SU-DHL-6 (cell line): ENCODE results near the gene OLIG2.

Experiments
- H2AFZ ChIP-seq: fragments of 200-600 bp; sonication (generic); 2 replicates; pipeline ENCODE4 v1.6.1; 2014; ENCODE audit warnings: low read depth, mild to moderate bottlenecking, moderate library complexity, mixed read lengths, antibody characterized with exemption, low read length; ENCODE audit not compliant: severe bottlenecking
- H3F3A ChIP-seq: fragments of 200-600 bp; shearing (Covaris generic); 2 replicates; pipeline ENCODE4 v1.6.0; 2016; ENCODE audit warnings: antibody characterized with exemption, mild to moderate bottlenecking; ENCODE audit not compliant: insufficient read depth
- H3K27ac ChIP-seq: fragments of 200-600 bp; sonication (generic); 2 replicates; pipeline ENCODE4 v1.5.1; 2016; ENCODE audit warnings: low read depth, mild to moderate bottlenecking, low read length, moderate library complexity, mixed read lengths
- H3K27me3 ChIP-seq: fragments of 200-600 bp; sonication (generic), shearing (Covaris generic); 2 replicates; pipeline ENCODE4 v1.6.0; 2014; ENCODE audit warnings: mild to moderate bottlenecking, low read length
- H3K36me3 ChIP-seq: fragments of 200-600 bp; sonication (generic); 2 replicates; pipeline ENCODE4 v1.6.1; 2014; ENCODE audit warnings: mild to moderate bottlenecking, low read length, mixed read lengths
- H3K4me2 ChIP-seq: fragments of 300-600, 200-600 bp; shearing (Covaris generic), sonication (generic); 2 replicates; pipeline ENCODE4 v1.6.0; 2014; ENCODE audit warnings: low read length, low read depth, mild to moderate bottlenecking; ENCODE audit not compliant: poor library complexity, severe bottlenecking
- H3K4me3 ChIP-seq: fragments of 200-600 bp; sonication (generic); 2 replicates; pipeline ENCODE4 v1.5.1; 2014; ENCODE audit warnings: antibody characterized with exemption, low read length, mild to moderate bottlenecking, mixed read lengths; ENCODE audit not compliant: insufficient read depth, poor library complexity, severe bottlenecking
- H3K79me2 ChIP-seq: fragments of 200-600 bp; sonication (generic); 2 replicates; pipeline ENCODE4 v1.6.1; 2014; ENCODE audit warnings: mild to moderate bottlenecking, low read length, moderate library complexity; ENCODE audit not compliant: insufficient read depth
- H3K9ac ChIP-seq: fragments of 200-600 bp; sonication (generic); 2 replicates; pipeline ENCODE4 v1.7.0; 2014; ENCODE audit warnings: mild to moderate bottlenecking, low read length
- H3K9me2 ChIP-seq: fragments of 200-600 bp; sonication (generic); replicated peaks from 2 replicates; pipeline ENCODE4 v1.6.1; 2014; ENCODE audit warnings: low read length; ENCODE audit not compliant: insufficient read depth
- H3K9me3 ChIP-seq: fragments of 200-600 bp; sonication (generic); 2 replicates; pipeline ENCODE4 v1.6.1; 2014; ENCODE audit warnings: low read length, mixed read lengths; ENCODE audit not compliant: insufficient read depth
- H4K20me1 ChIP-seq: fragments of 200-600 bp; sonication (generic); 2 replicates; pipeline ENCODE4 v1.6.1; 2014; ENCODE audit warnings: low read depth, mild to moderate bottlenecking, antibody characterized with exemption, low read length, moderate library complexity, mixed read lengths
- EZH2phosphoT487 ChIP-seq: fragments of 200-600 bp; sonication (generic), shearing (Covaris generic); conservative IDR thresholded peaks from 2 replicates; pipeline ENCODE4 v1.6.1; 2018; ENCODE audit warnings: mild to moderate bottlenecking, antibody characterized with exemption, low read length, moderate library complexity, mixed read lengths
- TF ChIP-seq, protein P1 (sequence below): fragments of 200-600 bp; sonication (generic); IDR thresholded peaks from one replicate; pipeline ENCODE4 v1.5.1; 2017; ENCODE audit warnings: antibody characterized with exemption, mild to moderate bottlenecking, low read length, moderate library complexity; ENCODE audit not compliant: insufficient read depth, poor library complexity, severe bottlenecking

The OLIG2 gene

GRCh38 chr21:33071770-33072306 is 46.1 kb downstream of the OLIG2 start:
- Histone ChIP-seq H3F3A (no peaks in the 10 kb centered on the region), H3K27me3 (no peaks in the 10 kb centered on the region), H4K20me1 (no peaks in the 10 kb centered on the region), H3K36me3 (no peaks in the 10 kb centered on the region), H3K9ac (no peak overlapping the region), H2AFZ (no peak overlapping the region), H3K9me3 (no peaks in the 10 kb centered on the region), H3K79me2 (no peaks in the 10 kb centered on the region), H3K4me3 (no peak overlapping the region), H3K4me2 (no peak overlapping the region), H3K27ac (no peak overlapping the region), H3K9me2 (no peaks in the 10 kb centered on the region)
- no peak for TF ChIP-seq EZH2phosphoT487
- TF ChIP-seq, protein P1, sequence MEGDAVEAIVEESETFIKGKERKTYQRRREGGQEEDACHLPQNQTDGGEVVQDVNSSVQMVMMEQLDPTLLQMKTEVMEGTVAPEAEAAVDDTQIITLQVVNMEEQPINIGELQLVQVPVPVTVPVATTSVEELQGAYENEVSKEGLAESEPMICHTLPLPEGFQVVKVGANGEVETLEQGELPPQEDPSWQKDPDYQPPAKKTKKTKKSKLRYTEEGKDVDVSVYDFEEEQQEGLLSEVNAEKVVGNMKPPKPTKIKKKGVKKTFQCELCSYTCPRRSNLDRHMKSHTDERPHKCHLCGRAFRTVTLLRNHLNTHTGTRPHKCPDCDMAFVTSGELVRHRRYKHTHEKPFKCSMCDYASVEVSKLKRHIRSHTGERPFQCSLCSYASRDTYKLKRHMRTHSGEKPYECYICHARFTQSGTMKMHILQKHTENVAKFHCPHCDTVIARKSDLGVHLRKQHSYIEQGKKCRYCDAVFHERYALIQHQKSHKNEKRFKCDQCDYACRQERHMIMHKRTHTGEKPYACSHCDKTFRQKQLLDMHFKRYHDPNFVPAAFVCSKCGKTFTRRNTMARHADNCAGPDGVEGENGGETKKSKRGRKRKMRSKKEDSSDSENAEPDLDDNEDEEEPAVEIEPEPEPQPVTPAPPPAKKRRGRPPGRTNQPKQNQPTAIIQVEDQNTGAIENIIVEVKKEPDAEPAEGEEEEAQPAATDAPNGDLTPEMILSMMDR, result no peak

DNA sequence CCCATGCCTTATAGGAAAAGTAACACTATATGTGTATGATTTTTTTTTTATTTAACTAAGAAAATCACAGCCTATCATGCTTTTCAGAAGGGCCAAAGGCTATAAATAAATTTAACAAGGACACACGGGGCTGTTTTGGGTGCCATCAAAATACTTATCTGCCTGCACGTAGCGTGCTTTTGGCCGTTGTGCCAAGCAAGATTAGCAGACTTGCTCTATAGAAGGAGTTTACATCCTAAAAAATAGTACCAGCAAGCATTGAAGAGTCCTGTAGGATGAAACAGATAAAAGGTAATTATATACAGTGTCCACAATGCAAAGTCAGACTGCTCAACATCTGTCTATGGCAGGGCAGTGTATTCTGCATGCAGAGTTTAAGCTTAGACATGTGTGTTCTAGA is 47.9 kb downstream of the OLIG2 start:
- Histone ChIP-seq H4K20me1 (no peaks in the 10 kb centered on the region), H3K36me3 (no peaks in the 10 kb centered on the region), H3K4me2 (no peak overlapping the region), H3F3A (no peaks in the 10 kb centered on the region), H3K27ac (no peak overlapping the region), H3K9me3 (no peaks in the 10 kb centered on the region), H2AFZ (no peak overlapping the region), H3K27me3 (no peaks in the 10 kb centered on the region), H3K4me3 (no peak overlapping the region), H3K9me2 (no peaks in the 10 kb centered on the region), H3K79me2 (no peaks in the 10 kb centered on the region), H3K9ac (no peak overlapping the region)
- TF ChIP-seq, protein P1, result no peak
- no peak for TF ChIP-seq EZH2phosphoT487

DNA sequence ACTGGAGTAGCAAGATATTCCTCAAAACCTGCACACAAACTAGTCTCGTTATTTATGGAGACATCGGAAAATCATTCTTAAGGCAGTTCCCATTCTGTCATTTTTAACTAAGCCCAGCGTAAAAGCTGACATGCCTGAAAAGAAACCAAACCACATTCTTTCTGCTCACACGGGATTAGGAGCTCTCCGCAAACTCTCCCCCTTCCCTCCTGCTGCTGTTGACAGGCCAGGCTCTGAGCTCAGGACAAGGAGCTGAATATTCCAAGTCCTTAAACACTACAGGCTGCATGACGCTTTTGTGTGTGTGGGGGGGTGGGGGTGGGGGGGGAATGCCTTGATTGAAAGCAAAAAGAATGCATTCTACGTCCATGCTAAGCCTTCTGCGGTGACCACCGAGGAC is 49.4 kb downstream of the OLIG2 start:
- H3K9me2 ChIP-seq, result no peaks in the 10 kb centered on the region

More for the DNA sequence above, 49.4 kb downstream of the OLIG2 start:
- TF ChIP-seq, protein P1, result no peak
- no peak for TF ChIP-seq EZH2phosphoT487
- Histone ChIP-seq H3K4me3 (no peak overlapping the region), H2AFZ (no peak overlapping the region), H3K36me3 (no peaks in the 10 kb centered on the region), H4K20me1 (no peaks in the 10 kb centered on the region), H3K9ac (no peak overlapping the region), H3K79me2 (no peaks in the 10 kb centered on the region), H3F3A (no peaks in the 10 kb centered on the region), H3K9me3 (no peaks in the 10 kb centered on the region), H3K27me3 (no peaks in the 10 kb centered on the region), H3K4me2 (no peak overlapping the region), H3K27ac (no peak overlapping the region)
